Endometrium (tissue), 2 donors: ENCODE data around the gene GNAO1.

Source experiments
- FAIRE-seq: peaks from 2 replicates; lab custom pipeline; 2012; peaks lifted over from hg19 to GRCh38; lab: Jason Lieb, UNC
- donor health status: control.
- donor health status: control.

GNAO1 gene

DNA sequence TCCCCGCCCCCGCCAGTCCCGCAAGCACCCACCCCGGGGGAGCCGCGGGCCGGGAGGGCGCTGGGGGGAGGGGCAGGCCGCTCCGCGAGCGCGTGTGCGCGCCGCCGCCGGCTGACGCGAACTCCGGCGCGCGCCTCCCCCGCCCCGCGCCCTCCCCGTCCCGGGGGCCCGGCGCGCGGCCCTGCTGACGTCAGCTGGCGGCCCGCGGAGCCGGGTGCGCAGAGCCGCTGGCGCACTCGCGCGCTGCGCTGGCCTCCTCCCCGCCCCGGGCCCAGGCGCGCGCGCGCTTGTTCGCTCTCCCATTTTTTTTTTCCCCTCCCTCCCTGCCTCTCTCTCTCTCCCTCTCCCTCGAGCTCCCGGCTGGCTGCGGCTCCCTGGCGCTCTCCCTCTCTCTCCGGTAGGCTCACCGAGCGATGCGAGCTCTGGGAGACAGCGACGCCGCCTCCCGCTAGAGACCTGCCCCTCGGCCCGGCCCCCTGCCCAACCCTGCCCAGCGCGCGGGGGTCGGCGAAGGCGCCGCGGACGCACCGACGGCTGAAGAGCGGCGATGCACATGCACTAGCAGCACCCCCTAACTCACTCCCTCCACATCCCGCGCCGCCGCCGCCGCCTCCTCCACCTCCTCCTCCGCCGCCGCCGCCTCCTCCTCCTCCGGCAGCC is at the start of gene GNAO1:
Gene GNAO1, plus strand, starts transcription at position 334 of the 660 bp plus-strand sequence. CDS start 747 bp downstream, outside the sequence.
- FAIRE-seq = no peak

DNA sequence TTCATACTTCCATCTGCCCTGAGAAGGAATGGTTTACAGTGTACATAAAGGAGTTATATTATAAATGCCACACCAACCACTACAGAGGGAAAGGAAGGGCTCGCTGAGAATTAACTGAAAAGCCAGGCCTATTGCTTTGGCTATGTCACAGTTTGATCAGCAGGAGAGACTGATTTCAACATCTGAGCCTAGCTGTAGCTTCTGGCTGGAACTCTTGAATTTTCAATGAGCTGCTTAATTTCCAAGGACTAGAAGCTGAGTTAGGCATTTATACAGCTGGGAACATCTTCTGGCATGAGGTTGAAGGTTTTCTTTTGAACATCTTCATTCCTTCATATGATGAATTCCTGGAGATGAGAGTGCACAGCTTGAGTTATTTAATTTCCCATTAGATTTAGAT is 47.6 kb upstream of the GNAO1 start:
- no peak for FAIRE-seq

- no peak for FAIRE-seq
Observed at GRCh38 chr16:56145369-56145768, 45.9 kb upstream of the GNAO1 start.

- no peak for FAIRE-seq
Observed at GRCh38 chr16:56151621-56152020, 39.7 kb upstream of the GNAO1 start.

DNA sequence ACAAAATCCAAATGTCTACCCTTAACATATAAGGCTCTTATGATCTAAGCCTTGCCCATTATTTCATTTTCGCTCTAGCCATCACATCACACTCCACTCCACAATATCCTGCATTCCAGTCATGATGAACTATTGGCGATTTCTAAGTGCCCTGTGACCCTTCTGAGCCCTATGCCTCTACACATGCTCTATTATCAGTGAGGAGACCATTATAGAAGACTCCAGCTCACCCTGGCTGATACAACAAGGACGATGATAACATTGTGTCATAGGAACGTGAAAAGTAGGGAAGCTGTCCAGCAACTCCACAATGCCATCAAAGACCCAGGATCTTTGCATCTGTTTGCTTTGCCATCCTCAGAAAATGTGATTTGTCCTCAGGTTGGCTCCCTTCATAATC is 29.6 kb upstream of the GNAO1 start:
- no peak for FAIRE-seq

GRCh38 chr16:56163089-56163488 is 28.2 kb upstream of the GNAO1 start:
- FAIRE-seq = no peak

DNA sequence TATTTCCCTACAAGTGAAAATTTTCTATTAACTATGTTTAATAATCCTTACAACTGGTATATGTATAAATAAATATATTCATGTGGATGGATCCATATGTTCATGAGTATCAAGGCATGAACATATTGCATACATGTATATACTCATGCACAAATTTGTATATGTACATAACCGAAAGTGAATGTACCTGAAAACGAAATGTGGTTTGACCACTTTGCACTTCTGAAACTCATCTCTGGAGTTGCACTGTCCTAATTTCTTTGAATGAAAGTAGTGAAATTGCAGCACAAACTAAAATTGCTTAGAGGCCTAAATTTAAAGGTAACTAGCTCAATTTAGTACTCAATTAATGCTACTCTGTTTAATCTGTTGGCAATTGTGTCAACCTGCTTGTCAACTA is 27.4 kb upstream of the GNAO1 start:
- no peak for FAIRE-seq

DNA sequence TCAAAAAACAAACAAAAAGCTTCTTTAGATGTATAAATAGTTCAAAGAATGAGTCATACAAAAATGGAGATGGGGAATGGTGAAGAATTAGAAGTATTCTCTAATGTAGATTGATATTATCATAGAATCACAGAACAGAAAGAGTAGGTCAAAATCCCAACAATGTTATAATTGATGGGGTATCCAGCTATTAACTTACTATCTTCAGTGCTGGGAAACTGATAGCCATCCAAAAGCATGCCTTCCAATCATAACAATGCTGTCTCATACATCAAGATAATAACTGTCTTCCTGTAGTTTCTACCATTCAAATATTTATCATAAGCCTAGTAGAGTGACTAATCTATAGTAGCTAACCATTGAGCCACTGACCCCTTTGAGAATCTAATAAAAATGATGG is 26.7 kb upstream of the GNAO1 start:
- FAIRE-seq = no peak

DNA sequence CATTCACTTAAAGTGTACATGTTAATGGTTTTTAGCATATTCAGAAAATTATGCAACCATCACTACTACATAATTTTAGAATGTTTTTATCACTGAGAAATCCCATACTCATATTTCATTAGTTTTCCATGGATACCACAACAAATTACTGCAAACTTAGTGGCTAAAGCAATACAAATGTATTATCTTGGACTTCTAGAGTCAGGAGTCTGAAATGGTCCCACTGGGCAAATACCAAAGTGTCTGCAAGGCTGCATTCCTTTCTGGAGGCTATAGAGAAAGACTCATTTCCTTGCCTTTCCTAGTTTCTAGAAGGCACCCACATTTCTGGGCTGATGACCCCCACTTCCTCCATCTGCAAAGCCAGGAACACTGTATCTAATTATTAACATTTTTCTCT is 16.9 kb upstream of the GNAO1 start:
- FAIRE-seq = no peak

DNA sequence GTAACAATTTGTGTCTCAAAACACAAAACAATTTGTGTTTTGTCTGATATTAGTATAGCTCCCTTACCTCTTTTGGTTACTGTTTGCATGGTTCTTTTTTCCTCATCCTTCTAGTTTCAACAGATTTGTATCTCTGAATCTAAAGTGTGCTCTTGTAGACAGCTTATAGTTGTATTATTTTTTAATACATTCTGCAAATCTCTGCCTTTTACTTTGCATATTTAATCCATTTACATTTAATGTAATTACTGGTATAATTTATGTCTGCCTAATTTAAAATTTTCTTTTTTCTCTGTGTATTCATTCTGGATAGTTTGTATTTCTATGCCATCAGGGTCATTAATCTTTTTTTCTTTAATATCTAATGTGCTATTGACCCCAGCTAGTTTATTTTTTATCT is 9.9 kb upstream of the GNAO1 start:
- no peak for FAIRE-seq

GRCh38 chr16:56183266-56183665 is 8.0 kb upstream of the GNAO1 start:
- FAIRE-seq = no peak

- no peak for FAIRE-seq
Observed at GRCh38 chr16:56190048-56190676, 1.1 kb upstream of the GNAO1 start.

- FAIRE-seq = no peak
Observed at GRCh38 chr16:56190677-56191155, 573 bp upstream of the GNAO1 start.

GRCh38 chr16:56191835-56192634 is 746 bp downstream of the GNAO1 start:
- FAIRE-seq = no peak

GRCh38 chr16:56192635-56192945 is 1.3 kb downstream of the GNAO1 start:
- no peak for FAIRE-seq

GRCh38 chr16:56192986-56193945 is 2.0 kb downstream of the GNAO1 start:
- FAIRE-seq = no peak

- FAIRE-seq = peak; percentile 87
Observed at GRCh38 chr16:56193951-56194726, 2.9 kb downstream of the GNAO1 start.

DNA sequence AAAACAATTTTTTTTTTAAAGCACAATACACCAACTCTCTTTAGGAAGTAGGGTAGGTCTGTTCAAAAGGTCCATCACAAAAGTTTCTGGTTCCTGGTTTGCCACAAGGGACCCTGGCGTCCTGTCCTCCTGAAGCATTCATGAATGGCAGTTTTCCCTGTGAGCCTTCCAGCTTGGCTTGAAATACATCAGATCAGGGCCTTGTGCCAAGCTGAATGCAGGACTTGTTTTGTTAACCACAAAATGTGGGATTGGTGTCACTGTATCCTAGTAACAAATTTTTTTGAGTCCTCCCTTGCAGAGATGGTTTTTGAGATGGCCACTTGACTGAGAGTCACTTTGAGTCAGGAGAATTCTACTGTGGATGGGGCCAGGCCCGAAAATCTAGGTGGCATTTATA is 3.9 kb downstream of the GNAO1 start:
- no peak for FAIRE-seq

DNA sequence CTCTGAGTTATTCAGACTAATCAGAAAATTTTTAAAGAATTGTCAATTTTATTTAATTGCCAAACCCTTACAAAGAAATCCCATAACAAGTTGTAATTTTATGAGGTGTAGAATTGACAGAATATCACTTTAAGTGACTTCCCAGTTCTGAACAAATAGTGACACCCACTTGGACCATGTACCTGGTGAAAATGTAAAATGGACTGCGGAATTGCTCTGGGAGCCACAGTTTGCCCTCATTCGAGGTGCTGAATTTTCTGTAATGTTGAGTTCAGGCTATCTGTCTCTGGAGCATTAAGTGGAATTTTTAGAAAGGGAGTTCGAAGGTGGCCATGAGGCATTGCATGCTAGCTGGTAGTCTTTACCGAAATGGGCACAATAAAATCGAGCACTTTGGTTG is 5.1 kb downstream of the GNAO1 start:
- no peak for FAIRE-seq

- FAIRE-seq = peak; percentile 61
Observed at GRCh38 chr16:56197192-56197992, 6.1 kb downstream of the GNAO1 start.
